EL (cell line): ENCODE data around the gene RTN4RL1.

Experiments used
- DNase-seq: peaks from one replicate; pipeline ENCODE4 v3.0.0-alpha.2; 2016

The RTN4RL1 gene

GRCh38 chr17:2058586-2059546 lies 33.7 kb upstream of the RTN4RL1 start:
- DNase-seq, result no peak

- DNase-seq, result no peak
Measured at GRCh38 chr17:2057760-2058585, 32.8 kb upstream of the RTN4RL1 start.

DNA sequence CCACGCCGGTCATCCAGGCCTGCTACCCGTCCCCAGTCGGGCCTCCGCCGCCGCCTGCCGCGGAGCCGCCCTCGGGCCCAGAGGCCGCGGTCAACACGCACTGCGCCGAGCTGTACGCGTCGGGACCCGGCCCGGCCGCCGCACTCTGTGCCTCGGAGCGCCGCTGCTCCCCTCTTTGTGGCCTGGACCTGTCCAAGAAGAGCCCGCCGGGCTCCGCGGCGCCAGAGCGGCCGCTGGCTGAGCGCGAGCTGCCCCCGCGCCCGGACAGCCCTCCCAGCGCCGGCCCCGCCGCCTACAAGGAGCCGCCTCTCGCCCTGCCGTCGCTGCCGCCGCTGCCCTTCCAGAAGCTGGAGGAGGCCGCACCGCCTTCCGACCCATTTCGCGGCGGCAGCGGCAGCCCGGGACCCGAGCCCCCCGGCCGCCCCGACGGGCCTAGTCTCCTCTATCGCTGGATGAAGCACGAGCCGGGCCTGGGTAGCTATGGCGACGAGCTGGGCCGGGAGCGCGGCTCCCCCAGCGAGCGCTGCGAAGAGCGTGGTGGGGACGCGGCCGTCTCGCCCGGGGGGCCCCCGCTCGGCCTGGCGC lies 32.1 kb upstream of the RTN4RL1 start:
- peak; percentile 40 for DNase-seq

DNA sequence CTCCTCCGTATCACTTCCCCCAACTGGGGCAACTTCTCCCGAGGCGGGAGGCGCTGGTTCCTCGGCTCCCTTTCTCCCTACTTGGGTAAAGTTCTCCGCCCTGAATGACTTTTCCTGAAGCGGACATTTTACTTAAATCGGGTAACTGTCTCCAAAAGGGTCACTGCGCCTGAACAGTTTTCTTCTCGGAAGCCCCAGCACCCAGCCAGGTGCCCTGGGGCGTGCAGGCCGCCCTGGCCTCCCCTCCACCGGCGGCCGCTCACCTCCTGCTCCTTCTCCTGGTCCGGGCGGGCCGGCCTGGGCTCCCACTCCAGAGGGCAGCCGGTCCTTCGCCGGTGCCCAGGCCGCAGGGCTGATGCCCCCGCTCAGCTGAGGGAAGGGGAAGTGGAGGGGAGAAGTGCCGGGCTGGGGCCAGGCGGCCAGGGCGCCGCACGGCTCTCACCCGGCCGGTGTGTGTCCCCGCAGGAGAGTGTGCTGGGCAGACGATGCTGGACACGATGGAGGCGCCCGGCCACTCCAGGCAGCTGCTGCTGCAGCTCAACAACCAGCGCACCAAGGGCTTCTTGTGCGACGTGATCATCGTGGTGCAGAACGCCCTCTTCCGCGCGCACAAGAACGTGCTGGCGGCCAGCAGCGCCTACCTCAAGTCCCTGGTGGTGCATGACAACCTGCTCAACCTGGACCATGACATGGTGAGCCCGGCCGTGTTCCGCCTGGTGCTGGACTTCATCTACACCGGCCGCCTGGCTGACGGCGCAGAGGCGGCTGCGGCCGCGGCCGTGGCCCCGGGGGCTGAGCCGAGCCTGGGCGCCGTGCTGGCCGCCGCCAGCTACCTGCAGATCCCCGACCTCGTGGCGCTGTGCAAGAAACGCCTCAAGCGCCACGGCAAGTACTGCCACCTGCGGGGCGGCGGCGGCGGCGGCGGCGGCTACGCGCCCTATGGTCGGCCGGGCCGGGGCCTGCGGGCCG lies 31.4 kb upstream of the RTN4RL1 start:
- DNase-seq, result peak; percentile 69

DNA sequence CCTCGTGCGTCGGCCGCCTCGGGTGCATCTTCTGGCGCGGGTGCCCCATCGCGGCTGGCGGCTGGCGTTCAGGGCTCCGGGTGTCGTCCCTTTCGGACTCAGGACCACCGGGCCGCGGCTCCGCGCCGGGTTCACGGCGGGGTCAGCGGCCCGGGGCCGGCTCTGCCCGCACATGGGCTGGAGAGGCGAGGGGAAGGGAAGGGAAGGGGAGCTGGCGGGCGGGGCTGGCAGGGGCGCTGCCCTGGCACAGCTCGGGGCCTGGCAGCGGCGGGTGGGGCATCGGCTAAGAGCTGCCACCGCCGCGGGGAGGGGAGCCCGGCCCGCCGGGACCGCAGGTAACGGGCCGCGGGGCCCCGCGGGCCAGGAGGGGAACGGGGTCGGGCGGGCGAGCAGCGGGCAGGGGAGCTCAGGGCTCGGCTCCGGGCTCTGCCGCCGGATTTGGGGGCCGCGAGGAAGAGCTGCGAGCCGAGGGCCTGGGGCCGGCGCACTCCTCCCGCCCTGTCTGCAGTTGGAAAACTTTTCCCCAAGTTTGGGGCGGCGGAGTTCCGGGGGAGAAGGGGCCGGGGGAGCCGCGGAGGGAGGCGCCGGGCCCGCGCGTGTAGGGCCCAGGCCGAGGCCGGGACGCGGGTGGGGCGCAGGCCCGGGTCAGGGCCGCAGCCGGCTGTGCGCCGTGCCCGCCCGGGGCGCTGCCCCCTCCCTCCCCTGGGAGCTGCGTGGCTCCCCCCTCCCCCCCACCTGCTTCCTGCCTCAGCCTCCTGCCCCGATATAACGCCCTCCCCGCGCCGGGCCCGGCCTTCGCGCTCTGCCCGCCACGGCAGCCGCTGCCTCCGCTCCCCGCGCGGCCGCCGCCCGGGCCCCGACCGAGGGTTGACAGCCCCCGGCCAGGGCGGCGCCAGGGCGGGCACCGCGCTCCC lies 30.4 kb upstream of the RTN4RL1 start:
- DNase-seq, result peak; percentile 56

DNA sequence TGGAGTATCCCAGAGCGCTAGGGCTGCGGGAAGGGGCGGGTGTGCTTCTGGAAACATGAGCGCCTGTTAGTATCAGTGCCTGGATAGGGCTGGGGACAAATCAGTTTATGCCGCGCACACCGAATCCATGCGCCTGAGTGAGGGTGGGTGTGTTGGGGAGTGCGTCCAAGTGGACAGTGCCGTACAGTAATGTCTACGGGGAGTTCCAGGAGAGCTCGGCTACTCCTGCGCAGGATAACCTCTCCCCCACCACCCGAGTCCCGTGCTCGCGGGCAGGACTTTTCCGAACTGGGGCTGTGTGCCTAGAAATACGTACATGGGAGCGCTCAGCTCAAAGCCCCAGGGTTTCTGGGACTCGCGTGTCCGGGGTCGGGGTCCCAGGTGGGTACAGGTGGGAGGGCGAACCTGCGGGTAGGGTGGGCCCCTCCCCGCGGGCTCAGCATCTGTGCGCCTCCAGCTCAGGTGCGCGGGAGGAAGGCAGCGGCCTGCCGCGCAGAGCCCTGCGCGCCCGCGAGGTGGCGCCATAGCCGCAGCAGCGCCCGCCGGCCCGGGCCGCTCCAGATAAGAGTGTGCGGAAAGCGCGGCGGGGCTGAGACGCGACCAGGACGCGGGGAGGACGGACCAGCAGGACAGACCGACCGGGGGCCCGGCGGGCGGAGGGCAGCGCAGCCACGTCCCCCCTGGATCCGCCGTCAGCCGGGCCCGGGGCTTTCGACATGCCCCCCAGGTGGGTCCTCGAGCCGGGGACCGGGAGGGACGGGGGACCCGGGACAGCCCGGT lies 29.6 kb upstream of the RTN4RL1 start, which contains the start of gene HIC1:
Gene HIC1, plus strand, starts transcription at position 592 of the 780 bp plus-strand sequence. CDS start 1,588 bp downstream, outside the sequence.
- DNase-seq, result peak; percentile 81

DNA sequence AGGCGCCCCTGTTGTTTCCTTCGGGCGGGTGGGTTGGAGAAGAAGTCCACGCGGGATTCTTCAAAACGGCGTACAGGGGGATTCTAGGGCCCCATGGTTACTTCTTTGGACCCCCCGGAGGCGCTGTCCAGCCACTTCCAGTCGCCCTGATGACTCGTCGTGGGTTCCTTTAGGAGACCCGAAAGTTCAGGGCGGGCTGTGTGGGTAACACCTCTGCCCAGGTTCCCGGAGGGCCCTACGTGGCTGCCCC lies 29.1 kb upstream of the RTN4RL1 start:
- no peak for DNase-seq

DNA sequence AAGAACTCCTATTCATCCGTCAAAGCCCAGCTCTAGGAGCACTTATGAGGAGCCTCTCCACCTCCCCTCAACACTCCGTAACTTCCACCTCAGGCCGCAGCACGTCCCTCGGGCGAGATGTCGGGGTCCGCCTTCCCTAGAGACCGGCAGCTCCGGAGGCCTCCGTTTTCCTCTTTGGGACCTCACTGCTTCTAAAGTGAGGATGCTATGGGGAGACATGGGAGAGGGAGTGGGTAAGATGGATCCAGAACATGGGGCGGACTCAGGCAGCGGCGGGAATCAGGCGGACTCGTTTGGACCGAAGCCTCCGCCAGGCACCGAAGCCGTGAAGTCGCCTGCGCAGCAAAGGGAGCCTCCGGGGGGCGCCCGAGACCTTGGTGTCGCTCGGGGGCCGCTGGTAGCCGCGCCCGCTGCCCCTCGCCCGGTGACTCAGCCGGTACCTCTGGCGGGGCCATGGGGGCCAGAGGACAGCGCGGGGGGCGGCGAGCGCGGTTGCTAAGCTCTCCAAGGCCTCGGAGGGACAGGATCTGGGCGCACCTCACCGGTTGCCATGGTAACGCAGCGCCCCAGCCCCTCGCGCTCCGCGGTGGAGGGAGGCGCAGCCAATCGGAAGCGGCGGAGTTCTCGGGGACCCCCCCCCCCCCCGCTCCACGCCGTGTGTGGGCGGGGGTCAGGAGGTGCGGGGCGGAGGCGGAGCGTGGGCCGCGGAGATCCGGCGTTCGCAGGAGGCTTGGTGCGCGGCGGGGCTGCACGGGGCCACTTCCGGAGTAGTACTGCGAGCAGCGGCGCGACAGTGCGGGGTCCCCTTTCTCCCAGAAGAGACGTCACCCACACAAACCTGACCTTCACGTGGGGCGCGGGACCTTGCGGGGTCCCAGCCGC lies 28.5 kb upstream of the RTN4RL1 start:
- DNase-seq, result peak; percentile 83

DNA sequence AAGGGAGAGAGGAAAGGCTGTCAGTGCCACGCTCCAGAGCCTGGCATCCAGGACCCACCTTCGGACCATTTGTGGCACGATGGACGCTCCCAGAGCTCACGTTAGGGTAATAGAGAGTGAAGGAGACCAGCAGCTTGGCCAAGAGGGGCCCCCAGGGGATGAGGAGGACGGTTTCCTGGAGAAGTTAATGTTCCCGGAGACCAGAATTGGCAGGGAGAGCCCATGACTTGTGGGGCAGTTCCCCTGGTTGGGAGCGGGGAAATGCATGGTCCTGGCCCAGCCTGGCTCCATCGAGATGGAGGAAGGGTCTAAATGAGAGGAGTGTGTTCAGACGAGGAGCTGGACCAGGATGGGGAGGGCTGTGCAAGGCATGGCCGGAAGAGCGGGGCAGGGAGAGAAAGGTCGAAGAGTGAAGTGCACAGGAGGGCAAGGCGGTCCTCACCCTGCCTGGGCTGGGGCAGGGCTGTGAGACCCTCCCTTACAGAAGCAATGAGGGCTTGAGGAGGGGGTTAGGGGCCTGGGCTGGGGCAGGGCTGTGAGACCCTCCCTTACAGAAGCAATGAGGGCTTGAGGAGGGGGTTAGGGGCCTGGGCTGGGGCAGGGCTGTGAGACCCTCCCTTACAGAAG lies 26.9 kb upstream of the RTN4RL1 start:
- no peak for DNase-seq

DNA sequence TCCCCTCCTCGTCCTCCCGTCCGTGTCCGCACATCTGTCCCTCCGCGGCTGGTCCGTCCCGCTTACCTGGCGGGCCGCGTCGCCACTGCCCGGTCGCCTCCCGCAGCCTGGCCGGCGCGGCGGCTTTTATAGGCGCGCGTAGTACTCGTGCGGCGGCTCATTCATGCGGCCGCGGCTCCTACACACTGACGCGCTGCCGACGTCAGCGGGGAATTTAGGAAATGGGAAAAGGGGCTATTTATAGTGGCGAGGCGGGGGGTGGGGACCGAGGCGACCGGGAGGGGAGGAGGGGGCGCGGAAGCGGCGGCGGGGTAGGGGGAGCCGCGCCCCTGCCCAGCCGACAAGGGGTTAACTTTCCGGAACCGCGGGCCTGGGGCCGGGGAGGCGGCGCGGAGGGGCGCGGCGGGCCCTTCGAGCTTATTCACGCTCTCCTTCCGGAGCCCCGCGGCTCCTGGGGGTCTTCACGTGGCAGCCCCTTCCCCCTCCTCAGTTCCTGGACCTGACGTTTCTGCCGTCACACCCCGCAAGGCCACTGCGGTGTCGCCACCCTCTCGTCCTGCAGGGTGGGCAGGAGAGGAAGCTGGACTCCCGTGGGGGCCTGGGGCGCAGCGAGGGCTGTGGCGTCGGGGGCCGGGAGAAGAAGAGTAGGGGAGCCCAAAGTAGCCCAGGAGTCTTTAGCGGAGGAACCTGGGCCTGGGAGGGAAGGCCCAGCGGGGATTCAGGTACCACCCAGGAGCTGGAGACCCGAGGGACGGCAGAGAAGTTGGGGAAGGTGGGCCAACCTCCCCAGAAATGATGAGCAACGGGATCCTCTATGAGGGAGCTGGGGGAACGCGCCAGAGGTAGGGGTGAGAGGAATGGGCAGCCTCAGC lies 26.2 kb upstream of the RTN4RL1 start:
- DNase-seq, result peak; percentile 46

DNA sequence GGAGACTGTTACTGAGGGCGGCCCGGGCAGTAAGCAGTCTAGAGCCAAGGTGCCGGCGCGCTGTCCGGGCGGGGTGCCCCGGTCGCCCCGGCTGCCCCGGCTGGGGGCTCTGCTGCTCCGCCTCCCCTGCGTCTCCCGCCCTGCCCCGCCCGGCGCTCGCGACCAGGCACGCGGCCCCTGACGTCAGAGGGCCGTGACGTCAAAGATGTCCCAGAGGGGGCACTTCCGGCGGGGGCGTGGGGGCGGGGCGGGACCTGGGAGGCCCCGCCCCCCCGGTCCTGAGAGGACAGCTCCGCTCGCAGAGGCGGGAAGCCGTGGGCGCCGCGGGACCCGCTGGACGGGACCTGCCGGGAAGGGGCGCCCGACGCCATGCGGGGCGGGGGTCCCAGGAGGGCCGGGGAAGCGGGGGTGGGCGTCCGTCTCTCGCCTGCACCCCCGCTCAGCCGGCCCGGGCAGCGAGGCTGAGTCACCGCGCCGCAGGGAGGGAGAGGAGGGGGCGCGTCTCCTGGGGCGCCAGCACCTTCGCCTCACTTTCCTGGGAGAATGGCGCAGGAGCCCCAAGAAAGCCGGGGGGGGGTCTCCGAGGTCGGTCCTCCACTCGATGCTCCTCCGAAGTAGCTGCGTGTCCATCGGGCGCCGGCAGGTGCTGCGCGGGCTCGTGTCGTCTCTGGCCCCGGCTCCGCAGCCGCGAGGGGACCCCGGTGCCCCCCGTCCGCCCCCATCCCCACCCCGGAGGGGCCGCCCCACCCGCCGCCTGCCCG lies 25.3 kb upstream of the RTN4RL1 start:
- DNase-seq, result peak; percentile 77

DNA sequence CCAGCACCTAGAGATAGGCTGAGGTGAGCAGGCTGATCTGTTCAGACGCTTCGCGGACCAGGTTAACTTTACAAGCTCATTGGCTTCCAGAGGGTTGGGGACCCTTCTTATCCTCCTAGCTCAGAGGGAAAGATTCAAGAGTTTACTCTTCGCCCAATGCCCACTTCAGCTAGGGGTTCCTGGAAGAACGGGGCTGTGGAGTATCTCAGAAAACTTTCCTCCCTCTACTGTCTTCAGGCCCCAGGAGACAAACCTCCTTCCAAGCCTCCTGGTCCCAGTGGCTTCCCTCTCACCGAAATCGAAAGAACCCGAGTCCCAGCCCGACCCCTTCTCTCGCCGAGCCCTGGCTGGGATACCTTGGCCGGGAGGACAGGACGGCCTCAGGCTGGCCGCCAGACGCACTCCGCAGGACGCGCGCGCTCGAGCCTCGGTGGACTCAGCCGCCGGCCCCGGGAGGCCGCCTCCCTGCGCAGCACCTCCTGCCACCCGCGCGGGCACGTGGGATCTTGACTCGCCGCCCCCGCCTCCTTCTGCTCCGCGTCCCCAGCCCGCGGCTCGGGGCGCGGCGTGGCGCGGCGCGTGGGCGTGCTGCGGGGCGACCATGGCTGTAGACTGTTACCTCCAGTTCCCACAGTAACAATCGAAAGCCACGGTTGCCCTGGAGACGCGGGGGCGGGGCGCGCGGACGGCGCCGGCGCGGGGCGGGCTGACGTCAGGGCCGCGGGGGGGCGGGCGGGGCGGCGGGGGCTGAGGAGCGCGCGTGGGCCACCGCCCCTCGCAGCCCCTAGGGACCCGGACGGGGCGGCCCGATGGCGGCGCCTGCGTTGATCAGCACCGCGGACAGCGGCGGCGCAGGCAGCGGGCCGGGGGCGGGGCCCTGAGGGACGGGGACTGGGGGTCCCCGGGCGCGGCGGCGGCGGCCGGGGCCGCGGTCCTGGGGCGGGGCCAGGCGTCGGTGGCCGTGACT lies 24.5 kb upstream of the RTN4RL1 start:
- DNase-seq, result peak; percentile 80

DNA sequence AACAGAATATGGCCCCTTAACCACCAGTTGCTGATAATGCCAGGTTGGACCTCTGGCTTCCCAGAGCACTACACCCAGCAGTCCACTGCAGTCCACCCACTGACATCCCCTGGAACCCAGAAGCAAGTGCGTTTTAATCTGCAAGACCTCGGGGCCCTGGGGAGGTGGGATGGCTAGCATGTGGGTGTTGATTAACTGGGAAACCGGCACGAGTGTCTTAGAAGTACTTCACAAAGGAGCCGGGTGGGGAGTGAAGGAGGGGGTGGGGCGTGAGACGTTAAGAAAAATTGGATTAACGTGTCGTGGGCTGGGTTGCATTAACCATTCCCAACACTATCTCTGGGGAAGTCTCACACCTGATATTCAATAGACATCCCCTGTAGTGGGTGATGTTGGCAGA lies 23.7 kb upstream of the RTN4RL1 start:
- DNase-seq, result no peak

GRCh38 chr17:2047590-2047989 lies 22.5 kb upstream of the RTN4RL1 start:
- DNase-seq, result no peak

DNA sequence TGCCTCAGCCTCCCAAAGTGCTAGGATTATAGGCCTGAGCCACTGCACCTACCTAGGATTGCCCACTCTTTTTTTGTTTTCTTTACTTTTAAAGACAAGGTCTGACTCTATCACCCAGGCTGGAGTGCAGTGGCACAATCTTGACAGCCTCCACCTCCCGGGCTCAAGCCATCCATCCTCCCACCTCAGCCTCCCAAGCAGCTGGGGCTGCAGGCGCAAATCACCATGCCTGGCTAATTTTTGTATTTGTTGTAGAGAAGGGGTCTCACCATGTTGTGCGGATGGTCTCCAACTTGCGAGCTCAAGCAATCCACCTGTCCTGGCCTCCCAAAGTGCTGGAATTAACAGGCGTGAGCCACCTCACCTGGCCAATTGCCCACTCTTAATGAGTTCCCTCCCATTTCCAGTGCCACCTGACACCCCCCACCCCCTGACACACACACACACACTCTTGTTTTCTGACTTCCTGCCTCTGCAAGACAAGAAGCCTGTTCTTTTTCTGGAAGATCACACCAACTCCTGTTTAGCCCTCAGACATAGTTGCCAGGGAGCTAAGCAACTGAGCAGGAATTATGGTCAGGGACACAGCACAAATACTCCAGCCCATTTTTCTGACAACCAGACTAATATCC lies 19.2 kb upstream of the RTN4RL1 start:
- DNase-seq, result no peak
